Activated naive CD8-positive, alpha-beta T cell treated with anti-CD3 and anti-CD28 coated beads, Interleukin-2, amount 10 ng/mL, durations not matched to agents 7 days and 5 days (primary cell): ENCODE results near the gene KRT84. TPM values are rescaled to one million over a fixed set of nuclear protein-coding genes. Genes with fewer than 3 reads are reported as not detected.

Source experiments
- ATAC-seq: fragments of 150-1000 bp; cut with Tn5 transposase; one replicate; pipeline ENCODE4 v1.10.0; 2021; ENCODE audit warnings: low read depth, moderate library complexity
- POLR2A ChIA-PET: fragments of 350-600 bp; sonication (Branson Sonifier 250); formaldehyde crosslinking; loops from one replicate; lab custom pipeline; 2021; ENCODE audit warnings: antibody characterized with exemption; lab: Charles Lee
- DNase-seq: peaks from one replicate; pipeline ENCODE4 v3.0.0; 2021
- H3K27ac Mint-ChIP-seq: one replicate; pipeline ENCODE4 v1.8.0; 2022; ENCODE audit warnings: mild to moderate bottlenecking, mixed read lengths
- H3K27me3 Mint-ChIP-seq: one replicate; pipeline ENCODE4 v1.8.0; 2022; ENCODE audit warnings: mild to moderate bottlenecking, moderate library complexity, mixed read lengths
- H3K36me3 Mint-ChIP-seq: one replicate; pipeline ENCODE4 v1.8.0; 2021; ENCODE audit warnings: mild to moderate bottlenecking, mixed read lengths
- H3K4me1 Mint-ChIP-seq: one replicate; pipeline ENCODE4 v1.8.0; 2021; ENCODE audit warnings: mixed read lengths
- H3K4me3 Mint-ChIP-seq: one replicate; pipeline ENCODE4 v1.8.0; 2022; ENCODE audit warnings: mild to moderate bottlenecking, moderate library complexity, mixed read lengths
- H3K9me3 Mint-ChIP-seq: one replicate; pipeline ENCODE4 v1.8.0; 2021; ENCODE audit warnings: mixed read lengths
- total RNA-seq, 2 experiments: library from RNA; stranded (reverse); gene quantifications; one replicate each; pipeline ENCODE4 v1.2.3, GENCODE V29; 2021

KRT84 gene
- total RNA-seq, 2 experiments from 2014 or later = not detected

GRCh38 chr12:52369211-52369610 lies 16.2 kb downstream of the KRT84 start:
- Mint-ChIP-seq H3K27ac (no peak overlapping the region), H3K27me3 (peaks cover 23% of the 10 kb centered on the region), H3K9me3 (no peaks in the 10 kb centered on the region), H3K4me3 (no peak overlapping the region), H3K36me3 (no peaks in the 10 kb centered on the region), H3K4me1 (peaks cover 2% of the 10 kb centered on the region)
- POLR2A ChIA-PET = no interaction called here
- ATAC-seq (no peak), DNase-seq (peak; percentile 14)

- POLR2A ChIA-PET = no interaction called here
- H3K27me3 Mint-ChIP-seq = peaks cover 23% of the 10 kb centered on the region
- DNase-seq (no peak), ATAC-seq (no peak)
- no peak overlapping the region for H3K27ac Mint-ChIP-seq
- H3K4me1 Mint-ChIP-seq = peaks cover 2% of the 10 kb centered on the region
- no peak overlapping the region for H3K4me3 Mint-ChIP-seq
- no peaks in the 10 kb centered on the region for H3K9me3 Mint-ChIP-seq
- no peaks in the 10 kb centered on the region for H3K36me3 Mint-ChIP-seq
These were observed 16.9 kb downstream of the KRT84 start for GRCh38 chr12:52368508-52368907.

GRCh38 chr12:52367876-52368275 lies 17.6 kb downstream of the KRT84 start:
- Mint-ChIP-seq H3K4me3 (no peak overlapping the region), H3K36me3 (no peaks in the 10 kb centered on the region), H3K4me1 (peaks cover 2% of the 10 kb centered on the region), H3K9me3 (no peaks in the 10 kb centered on the region), H3K27ac (no peak overlapping the region), H3K27me3 (peaks cover 23% of the 10 kb centered on the region)
- ATAC-seq = no peak
- POLR2A ChIA-PET = no interaction called here
- no peak for DNase-seq

GRCh38 chr12:52366738-52367485 lies 18.5 kb downstream of the KRT84 start, which contains the start of gene KRT85:
Gene KRT85, minus strand, starts transcription at chr12:52367481. Its CDS starts 76 bp downstream, at chr12:52367405.
- Mint-ChIP-seq H3K27me3 (peaks cover 18% of the 10 kb centered on the region), H3K36me3 (no peaks in the 10 kb centered on the region), H3K9me3 (no peaks in the 10 kb centered on the region), H3K4me3 (no peak within 1 kb of the TSS), H3K4me1 (peaks cover 2% of the 10 kb centered on the region), H3K27ac (no peak within 1 kb of the TSS)
- peak; percentile 21 for DNase-seq
- ATAC-seq = no peak
- POLR2A ChIA-PET = no interaction called here

GRCh38 chr12:52364901-52365489 lies 20.5 kb downstream of the KRT84 start:
- ATAC-seq = no peak
- Mint-ChIP-seq H3K4me1 (peaks cover 5% of the 10 kb centered on the region), H3K4me3 (no peak overlapping the region), H3K9me3 (no peaks in the 10 kb centered on the region), H3K27ac (no peak overlapping the region), H3K36me3 (no peaks in the 10 kb centered on the region), H3K27me3 (peaks cover 11% of the 10 kb centered on the region)
- POLR2A ChIA-PET = no interaction called here
- DNase-seq = peak; percentile 28

- DNase-seq (no peak), ATAC-seq (no peak)
- Mint-ChIP-seq H3K27me3 (peaks cover 14% of the 10 kb centered on the region), H3K27ac (no peak overlapping the region), H3K9me3 (no peaks in the 10 kb centered on the region), H3K4me1 (peaks cover 14% of the 10 kb centered on the region), H3K36me3 (no peaks in the 10 kb centered on the region), H3K4me3 (no peak overlapping the region)
- POLR2A ChIA-PET = no interaction called here
These were observed 21.4 kb downstream of the KRT84 start for GRCh38 chr12:52364061-52364460.

GRCh38 chr12:52363111-52363679 lies 22.3 kb downstream of the KRT84 start:
- Mint-ChIP-seq H3K4me1 (peaks cover 22% of the 10 kb centered on the region), H3K36me3 (no peaks in the 10 kb centered on the region), H3K4me3 (no peak overlapping the region), H3K9me3 (no peaks in the 10 kb centered on the region), H3K27ac (no peak overlapping the region), H3K27me3 (peaks cover 7% of the 10 kb centered on the region)
- DNase-seq (peak; percentile 19), ATAC-seq (no peak)
- POLR2A ChIA-PET = no interaction called here

GRCh38 chr12:52362118-52362726 lies 23.2 kb downstream of the KRT84 start:
- H3K27ac Mint-ChIP-seq = no peak overlapping the region
- no peaks in the 10 kb centered on the region for H3K36me3 Mint-ChIP-seq
- ATAC-seq (no peak), DNase-seq (peak; percentile 39)
- H3K9me3 Mint-ChIP-seq = no peaks in the 10 kb centered on the region
- H3K4me3 Mint-ChIP-seq = no peak overlapping the region
- peaks cover 11% of the 10 kb centered on the region for H3K27me3 Mint-ChIP-seq
- peaks cover 29% of the 10 kb centered on the region for H3K4me1 Mint-ChIP-seq
- POLR2A ChIA-PET = no interaction called here

GRCh38 chr12:52361553-52361952 lies 23.9 kb downstream of the KRT84 start:
- ATAC-seq = no peak
- peaks cover 11% of the 10 kb centered on the region for H3K27me3 Mint-ChIP-seq
- POLR2A ChIA-PET = interaction anchor here (0.8 to 1.1 kb wide), 2 partner anchors 9 to 518 kb away, joined by 3 read pairs; no protein-coding TSS in a partner anchor
- peaks cover 29% of the 10 kb centered on the region for H3K4me1 Mint-ChIP-seq
- DNase-seq = no peak
- H3K36me3 Mint-ChIP-seq = no peaks in the 10 kb centered on the region
- no peak overlapping the region for H3K27ac Mint-ChIP-seq
- no peaks in the 10 kb centered on the region for H3K9me3 Mint-ChIP-seq
- H3K4me3 Mint-ChIP-seq = no peak overlapping the region

- H3K36me3 Mint-ChIP-seq = no peaks in the 10 kb centered on the region
- peaks cover 12% of the 10 kb centered on the region for H3K27me3 Mint-ChIP-seq
- peak overlapping the region; percentile 27 for H3K27ac Mint-ChIP-seq
- H3K9me3 Mint-ChIP-seq = no peaks in the 10 kb centered on the region
- DNase-seq (peak; percentile 28), ATAC-seq (no peak)
- peaks cover 28% of the 10 kb centered on the region for H3K4me1 Mint-ChIP-seq
- POLR2A ChIA-PET = interaction anchor here (0.8 to 1.1 kb wide), 2 partner anchors 8 to 519 kb away, joined by 3 read pairs; no protein-coding TSS in a partner anchor
- H3K4me3 Mint-ChIP-seq = no peak overlapping the region
These were observed 24.7 kb downstream of the KRT84 start for GRCh38 chr12:52360663-52361271.

- Mint-ChIP-seq H3K9me3 (no peaks in the 10 kb centered on the region), H3K4me1 (peaks cover 28% of the 10 kb centered on the region), H3K27me3 (peaks cover 16% of the 10 kb centered on the region), H3K36me3 (no peaks in the 10 kb centered on the region), H3K4me3 (no peak overlapping the region), H3K27ac (peak overlapping the region; percentile 27)
- ATAC-seq = no peak
- peak; percentile 22 for DNase-seq
- POLR2A ChIA-PET = no interaction called here
These were observed 25.3 kb downstream of the KRT84 start for GRCh38 chr12:52360106-52360662.

GRCh38 chr12:52359621-52360061 lies 25.8 kb downstream of the KRT84 start:
- POLR2A ChIA-PET = no interaction called here
- H3K4me3 Mint-ChIP-seq = no peak overlapping the region

More at GRCh38 chr12:52359621-52360061, 25.8 kb downstream of the KRT84 start:
- H3K9me3 Mint-ChIP-seq = no peaks in the 10 kb centered on the region
- ATAC-seq (no peak), DNase-seq (peak; percentile 30)
- H3K27ac Mint-ChIP-seq = peak overlapping the region; percentile 66
- H3K36me3 Mint-ChIP-seq = no peaks in the 10 kb centered on the region
- H3K27me3 Mint-ChIP-seq = peaks cover 14% of the 10 kb centered on the region
- peaks cover 28% of the 10 kb centered on the region for H3K4me1 Mint-ChIP-seq
